Dermis blood vessel endothelial cell (primary cell): ENCODE results near the gene ADD2. TPM values are rescaled to one million over a fixed set of nuclear protein-coding genes. Genes with fewer than 3 reads are reported as not detected.
A peak's percentile ranks its signal among the peaks of the same experiment; 100 is the strongest.
"Not testable (repeated sequence)": the region's sequence is repeated elsewhere in the genome, so short reads cannot be mapped to it uniquely, and the experiment has no call there.

Source experiments
- DNase-seq: peaks from one replicate; pipeline ENCODE4 v3.0.0; 2010
- total RNA-seq: library from RNA; depleted of rRNA; stranded (reverse); fragments of >200 nt; gene quantifications from 2 replicates; pipeline ENCODE4 v1.2.3, GENCODE V29; 2014

The ADD2 gene
- total RNA-seq, 1 donor from 2014 or later: 4.6 TPM

- DNase-seq: no peak
These were observed 137.2 kb downstream of the ADD2 start for GRCh38 chr2:70630761-70631160.

- DNase-seq: peak; percentile 8
These were observed 140.6 kb downstream of the ADD2 start for GRCh38 chr2:70627211-70627898.

GRCh38 chr2:70626254-70626990, 141.6 kb downstream of the ADD2 start:
- no peak for DNase-seq

- not testable (repeated sequence) for DNase-seq
These were observed 146.5 kb downstream of the ADD2 start for GRCh38 chr2:70621536-70621935.

GRCh38 chr2:70620020-70620419, 148.0 kb downstream of the ADD2 start:
- no peak for DNase-seq

- no peak for DNase-seq
These were observed 148.8 kb downstream of the ADD2 start for GRCh38 chr2:70619167-70619566.

- DNase-seq: no peak
These were observed 151.8 kb downstream of the ADD2 start for GRCh38 chr2:70616168-70616694.

- DNase-seq: no peak
These were observed 152.8 kb downstream of the ADD2 start for GRCh38 chr2:70615222-70615621.

- no peak for DNase-seq
These were observed 154.5 kb downstream of the ADD2 start for GRCh38 chr2:70613521-70613920.

GRCh38 chr2:70612574-70612973, 155.4 kb downstream of the ADD2 start:
- DNase-seq: no peak

GRCh38 chr2:70608373-70608772, 159.6 kb downstream of the ADD2 start:
- DNase-seq: no peak

GRCh38 chr2:70607121-70607561, 160.9 kb downstream of the ADD2 start:
- no peak for DNase-seq

Other genes with a start within 250 kb of the ADD2 start
- 14.8 and 22.6 TPM in 2 replicates for gene TGFA, start 214.4 kb downstream of the ADD2 start, total RNA-seq
- gene FIGLA, start 22.4 kb upstream of the ADD2 start, total RNA-seq: not detected in 2 replicates
- 0.09 and 0.34 TPM in 2 replicates for gene CLEC4F, start 52.4 kb upstream of the ADD2 start, total RNA-seq
- gene CD207, start 67.6 kb upstream of the ADD2 start, total RNA-seq: not detected in 2 replicates
- 0.17 TPM in 1 of 2 replicates, not detected in the other for gene VAX2, start 132.4 kb upstream of the ADD2 start, total RNA-seq
- not detected in 2 replicates for gene ATP6V1B1, start 167.7 kb upstream of the ADD2 start, total RNA-seq
- 0.51 and 0.74 TPM in 2 replicates for gene ANKRD53, start 210.4 kb upstream of the ADD2 start, total RNA-seq
- 38.8 and 64.5 TPM in 2 replicates for gene TEX261, start 226.7 kb upstream of the ADD2 start, total RNA-seq